Pons (tissue), 1 donor: Measurements from ENCODE around the gene RPS15.
"Not testable (repeated sequence)": the region's sequence is repeated elsewhere in the genome, so short reads cannot be mapped to it uniquely, and the experiment has no call there.

Source experiments
- DNase-seq: peaks from one replicate; pipeline ENCODE4 v3.0.0-alpha.2; 2016; ENCODE audit warnings: low spot score

RPS15 gene

GRCh38 chr19:1435378-1435989 is 2.7 kb upstream of the RPS15 start:
- DNase-seq = no peak

- no peak for DNase-seq
Measured at GRCh38 chr19:1437609-1438008, 587 bp upstream of the RPS15 start.

- no peak for DNase-seq
Measured at GRCh38 chr19:1438933-1439354, 748 bp downstream of the RPS15 start.

GRCh38 chr19:1439525-1440417 is 1.6 kb downstream of the RPS15 start:
- not testable (repeated sequence) for DNase-seq

DNA sequence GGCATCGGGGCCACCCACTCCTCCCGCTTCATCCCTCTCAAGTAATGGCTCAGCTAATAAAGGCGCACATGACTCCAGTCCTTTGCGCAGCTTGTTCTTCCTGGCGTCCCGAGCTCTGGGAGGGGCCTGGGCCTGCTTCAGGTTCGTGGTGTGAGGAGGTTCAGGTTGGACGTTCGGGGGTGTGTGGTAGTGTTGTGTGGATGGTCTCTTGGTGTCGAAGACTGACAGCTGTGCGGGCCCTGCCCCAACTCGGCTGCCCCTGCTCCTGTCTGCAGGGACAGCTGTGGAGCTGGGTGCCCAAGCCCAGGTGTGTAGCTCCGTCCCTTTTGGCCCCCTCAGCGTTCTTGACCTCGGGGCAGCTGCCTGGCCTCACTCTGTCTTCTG is 2.2 kb downstream of the RPS15 start:
- DNase-seq = no peak

DNA sequence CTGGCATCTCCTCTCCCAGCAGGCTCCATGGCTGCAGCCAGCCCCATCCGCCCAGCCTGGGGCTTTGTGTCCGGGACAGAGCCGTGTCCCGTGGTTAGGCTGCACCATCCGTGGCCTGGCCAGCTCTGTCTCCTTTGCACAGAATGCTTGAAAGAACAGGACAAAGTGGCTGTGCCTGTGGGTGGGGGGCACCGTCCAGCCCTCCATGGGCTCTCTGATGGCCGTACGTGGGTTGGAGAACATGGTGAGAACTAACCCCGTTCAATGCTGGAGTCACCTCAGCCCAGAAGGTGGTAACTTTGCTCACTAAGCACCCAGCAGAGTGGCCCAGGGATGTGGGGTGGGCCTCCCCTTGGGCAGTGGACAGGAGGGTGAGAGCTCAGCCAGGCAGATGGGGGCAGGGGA is 2.8 kb downstream of the RPS15 start:
- no peak for DNase-seq

DNA sequence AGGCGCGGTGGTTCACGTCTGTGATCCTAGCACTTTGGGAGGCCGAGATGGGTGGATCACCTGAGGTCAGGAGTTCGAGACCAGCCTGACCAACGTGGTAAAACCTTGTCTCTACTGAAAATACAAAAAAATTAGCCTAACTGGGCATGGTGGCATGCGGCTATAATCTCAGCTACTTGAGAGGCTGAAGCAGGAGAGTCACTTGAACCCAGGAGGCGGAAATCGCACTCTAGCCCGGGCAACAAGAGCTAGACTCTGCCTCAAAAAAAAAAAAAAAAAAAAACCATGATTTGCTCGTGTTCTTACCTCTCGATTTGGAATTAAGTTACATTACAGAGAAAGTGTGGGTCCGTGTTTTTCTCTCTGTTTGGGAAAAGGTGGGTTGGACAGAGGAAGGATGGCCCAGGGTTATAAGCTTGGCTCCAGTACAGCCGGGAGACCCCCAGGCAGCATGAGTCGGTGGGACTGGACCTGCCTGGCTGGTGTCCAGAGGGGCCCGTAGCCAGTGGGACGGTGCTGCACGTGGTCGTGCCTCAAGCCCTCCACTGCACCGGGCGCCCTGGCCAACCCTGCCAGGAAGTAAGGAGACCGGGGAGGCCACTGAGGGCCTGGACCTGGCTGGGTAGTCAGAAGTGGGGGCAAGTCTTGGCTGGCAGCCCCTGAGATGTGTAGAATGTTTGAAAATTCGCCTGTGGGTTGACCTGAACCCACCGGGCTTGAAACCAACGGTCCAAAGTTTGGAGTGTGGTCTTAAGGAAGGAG is 3.7 kb downstream of the RPS15 start:
- no peak for DNase-seq

DNA sequence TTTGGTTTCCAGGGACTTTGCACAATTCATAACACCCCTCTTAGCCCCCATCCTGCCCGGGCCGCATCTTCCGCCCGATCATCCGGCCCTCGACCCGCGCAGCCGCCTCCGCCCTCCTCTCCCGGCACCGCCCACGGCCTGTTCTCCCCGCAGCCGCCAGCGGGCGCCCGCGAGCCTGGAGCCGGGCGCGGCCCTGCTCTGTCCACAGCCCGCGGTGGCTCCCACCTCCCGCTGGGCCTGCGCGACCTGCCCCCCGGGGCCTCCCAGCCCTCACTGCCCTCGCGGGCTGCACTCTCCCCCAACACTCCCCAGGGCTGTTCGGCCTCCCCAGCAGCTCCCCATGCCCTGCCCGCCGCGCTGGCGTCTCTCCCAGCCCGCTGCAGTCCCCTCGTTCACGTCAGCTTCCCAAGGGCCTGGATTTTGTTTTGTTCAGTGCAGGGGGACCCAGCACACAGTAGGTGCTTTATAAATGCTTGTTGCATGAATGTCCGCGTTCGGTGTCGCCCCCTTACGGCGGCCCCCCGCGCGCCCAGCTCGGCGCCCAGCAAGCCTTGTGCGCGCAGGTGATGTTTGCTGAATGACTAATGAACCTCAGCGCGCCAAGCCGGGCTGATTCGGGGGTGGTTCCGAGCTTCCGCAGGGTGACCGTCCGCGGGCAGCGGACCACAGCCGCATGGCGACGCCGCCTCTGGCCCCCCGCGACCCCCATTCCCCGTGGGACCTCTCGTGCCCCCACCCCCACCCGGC is 7.2 kb downstream of the RPS15 start:
- peak; percentile 42 for DNase-seq

GRCh38 chr19:1445932-1446712 is 7.9 kb downstream of the RPS15 start:
- DNase-seq = no peak

DNA sequence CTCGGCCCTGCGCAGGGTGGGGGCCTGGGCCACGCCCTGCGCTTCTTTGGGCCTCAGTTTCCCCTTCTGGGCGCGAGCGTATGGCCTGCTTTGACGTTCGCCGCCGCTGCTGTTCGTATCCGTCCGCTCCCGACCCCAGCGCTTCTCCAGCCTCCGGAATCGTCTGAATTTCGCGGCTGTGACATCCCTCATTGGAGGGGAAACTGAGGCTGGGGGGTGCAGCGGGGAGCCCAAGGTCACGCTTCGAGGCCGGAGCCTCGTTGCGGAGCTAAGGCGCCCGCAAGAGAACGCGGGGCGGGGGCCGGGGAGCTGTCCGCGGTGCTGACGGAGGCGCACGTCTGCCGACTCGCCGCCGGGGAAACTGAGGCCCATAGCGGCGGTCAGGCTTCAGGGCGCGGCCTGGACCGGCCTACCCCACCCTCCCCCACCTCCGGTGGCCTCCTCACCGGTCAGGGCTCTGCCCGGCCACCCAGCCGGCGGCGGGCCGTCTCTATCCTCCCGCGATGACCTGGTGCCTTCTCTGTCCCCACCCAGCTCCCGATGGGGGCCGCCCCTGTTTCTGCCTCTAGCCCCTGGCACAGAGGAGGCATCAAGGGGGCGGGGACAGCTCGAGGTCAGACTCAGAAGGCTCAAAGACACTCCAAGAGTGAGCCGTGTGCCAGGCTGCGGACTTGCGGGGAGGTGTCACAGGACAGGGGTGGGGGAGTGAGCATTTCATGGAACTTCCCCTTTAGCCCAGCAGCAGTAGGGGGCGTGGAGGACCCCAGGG is 8.7 kb downstream of the RPS15 start:
- no peak for DNase-seq

DNA sequence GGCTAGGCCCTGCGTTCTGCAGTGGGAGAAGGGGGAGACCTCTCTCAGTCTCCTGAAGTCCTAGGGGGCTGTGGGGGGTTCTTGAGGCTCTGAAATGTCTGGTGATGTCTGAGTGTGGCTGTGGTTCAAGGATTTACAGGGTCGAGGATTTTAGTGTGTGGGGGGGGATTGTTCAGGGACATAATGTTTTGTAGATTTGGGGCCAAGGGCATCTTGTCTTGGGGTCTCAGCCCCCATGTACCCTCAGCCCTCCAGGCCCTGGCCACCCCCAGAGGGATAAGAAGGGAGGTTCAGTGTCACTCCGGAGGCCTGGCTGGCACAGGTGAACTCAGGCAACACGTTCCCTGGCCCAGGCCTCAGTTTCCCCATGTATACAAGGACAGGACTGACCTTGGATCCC is 9.3 kb downstream of the RPS15 start:
- no peak for DNase-seq

DNA sequence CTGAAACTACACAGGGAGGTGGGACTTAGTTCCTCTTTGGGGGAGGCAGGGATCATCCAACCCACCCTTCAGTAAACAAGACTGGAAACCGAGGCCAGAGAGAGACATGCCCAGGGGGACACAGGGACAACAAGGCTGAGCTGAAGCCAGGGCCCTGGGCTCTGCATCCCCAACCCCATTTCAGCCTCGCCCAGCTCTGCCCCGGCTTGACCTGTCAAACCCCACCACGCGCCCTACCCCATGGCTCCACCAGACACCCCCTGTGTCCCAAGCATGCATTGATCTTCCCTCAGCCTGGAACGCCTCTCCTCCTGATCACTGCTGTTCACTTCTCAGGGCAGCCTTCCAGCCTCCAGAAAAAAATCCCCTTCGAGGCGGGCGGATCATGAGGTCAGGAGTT is 9.7 kb downstream of the RPS15 start:
- no peak for DNase-seq

- DNase-seq = peak; percentile 74
Measured at GRCh38 chr19:1449467-1450442, 11.6 kb downstream of the RPS15 start, which contains the start of gene APC2. APC2 (plus strand) TSS chr19:1450121; CDS start chr19:1453002, 2,881 bp downstream.

DNA sequence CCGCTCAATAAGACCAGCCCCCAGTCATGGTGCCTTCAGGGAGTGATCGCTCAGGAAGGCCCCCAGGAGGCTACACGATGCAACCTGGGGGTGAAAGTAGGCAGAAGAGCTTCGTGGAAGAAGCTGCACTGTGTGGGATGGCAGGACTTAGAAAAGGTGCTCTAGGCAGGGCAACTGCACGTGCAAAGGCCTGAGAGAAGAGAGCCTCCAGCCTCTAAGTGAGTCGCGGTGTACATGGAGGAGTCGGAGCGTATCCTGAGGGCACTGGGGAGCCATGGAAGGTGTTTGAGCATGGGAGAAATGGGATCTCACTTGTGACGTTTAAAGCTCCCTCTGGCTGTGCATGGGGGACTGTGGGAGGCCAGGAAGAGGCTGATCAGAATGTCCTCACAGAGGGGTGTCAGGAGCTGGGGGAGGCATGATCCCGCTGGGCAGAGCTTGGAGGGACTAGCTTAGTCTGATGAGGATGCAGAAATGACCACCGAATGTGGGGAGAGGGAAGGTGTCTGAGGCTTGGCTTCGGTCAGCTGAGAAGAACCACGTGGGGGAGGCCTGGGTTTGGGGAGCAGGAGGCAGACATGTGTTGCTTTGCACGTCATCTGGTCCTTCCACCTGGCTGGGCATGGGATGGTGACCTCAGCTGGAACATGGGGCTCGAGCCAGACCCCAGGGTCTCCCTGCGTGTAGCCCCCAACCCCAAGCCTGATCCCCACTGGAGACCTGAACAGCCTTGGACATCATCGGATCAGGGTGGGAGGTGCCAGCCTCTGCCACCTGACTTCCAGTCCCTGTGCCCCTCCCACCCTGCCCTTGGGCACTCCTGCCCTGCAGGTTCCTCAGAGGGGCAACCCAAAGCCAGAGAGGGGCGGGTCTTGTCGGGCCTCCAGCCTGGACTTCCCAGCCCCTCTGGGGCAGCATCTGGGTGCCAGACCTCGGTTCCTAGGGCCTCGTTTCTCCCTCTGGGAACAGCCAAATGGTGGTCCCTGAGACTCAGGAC is 12.8 kb downstream of the RPS15 start:
- peak; percentile 47 for DNase-seq

DNA sequence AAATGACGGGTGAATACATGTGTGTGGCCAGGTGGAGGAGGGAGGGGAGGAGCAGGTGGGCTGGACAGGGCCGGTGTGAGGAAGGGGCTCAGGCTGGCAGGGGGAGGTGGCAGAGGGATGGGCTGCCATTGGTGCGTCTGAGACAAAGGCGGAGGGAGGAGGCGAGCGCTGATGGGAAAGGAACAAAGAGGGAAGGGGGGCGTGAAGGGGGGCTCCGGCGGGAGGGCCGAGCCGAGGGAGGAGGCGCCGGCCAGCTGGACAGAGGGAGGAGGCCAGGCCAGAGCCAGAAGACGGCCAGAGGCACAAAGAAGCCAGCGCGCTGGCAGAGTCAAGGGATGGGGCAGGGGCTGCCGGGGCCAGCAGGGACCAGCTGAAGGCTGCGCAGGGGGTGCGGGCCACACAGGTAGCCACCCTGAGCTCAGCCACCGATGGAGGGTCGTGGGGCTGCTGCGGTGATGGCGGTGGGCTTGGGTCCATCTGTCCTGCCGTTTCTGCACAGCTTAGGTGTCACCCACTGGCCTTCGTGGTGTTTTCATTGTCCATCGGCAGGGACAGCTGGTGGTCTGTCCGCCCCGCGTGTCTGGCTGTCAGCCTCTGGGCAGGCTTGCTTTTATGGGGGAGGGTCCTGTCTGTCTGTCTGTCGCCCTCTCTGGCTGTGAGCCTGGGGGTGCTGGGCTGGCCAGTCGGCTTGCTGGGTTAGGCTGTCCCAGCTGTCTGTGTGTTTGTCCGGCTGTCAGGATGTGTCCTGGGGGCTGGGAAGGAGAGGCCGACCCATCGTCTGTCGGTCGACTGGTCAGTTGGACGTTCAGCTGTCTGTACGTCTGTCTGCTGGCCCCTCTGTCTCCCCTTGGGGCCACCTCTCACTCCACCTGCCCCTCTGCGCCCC is 14.0 kb downstream of the RPS15 start:
- peak; percentile 74 for DNase-seq

- DNase-seq = no peak
Measured at GRCh38 chr19:1452802-1453524, 14.8 kb downstream of the RPS15 start.
